GM18858 (cell line): ENCODE results near the gene TNIP1.

Experiments used
- ATAC-seq: cut with Tn5 transposase; IDR thresholded peaks from one replicate; pipeline ENCODE4 v1.9.1; 2021; ENCODE audit not compliant: unreplicated experiment

Gene TNIP1, protein sequence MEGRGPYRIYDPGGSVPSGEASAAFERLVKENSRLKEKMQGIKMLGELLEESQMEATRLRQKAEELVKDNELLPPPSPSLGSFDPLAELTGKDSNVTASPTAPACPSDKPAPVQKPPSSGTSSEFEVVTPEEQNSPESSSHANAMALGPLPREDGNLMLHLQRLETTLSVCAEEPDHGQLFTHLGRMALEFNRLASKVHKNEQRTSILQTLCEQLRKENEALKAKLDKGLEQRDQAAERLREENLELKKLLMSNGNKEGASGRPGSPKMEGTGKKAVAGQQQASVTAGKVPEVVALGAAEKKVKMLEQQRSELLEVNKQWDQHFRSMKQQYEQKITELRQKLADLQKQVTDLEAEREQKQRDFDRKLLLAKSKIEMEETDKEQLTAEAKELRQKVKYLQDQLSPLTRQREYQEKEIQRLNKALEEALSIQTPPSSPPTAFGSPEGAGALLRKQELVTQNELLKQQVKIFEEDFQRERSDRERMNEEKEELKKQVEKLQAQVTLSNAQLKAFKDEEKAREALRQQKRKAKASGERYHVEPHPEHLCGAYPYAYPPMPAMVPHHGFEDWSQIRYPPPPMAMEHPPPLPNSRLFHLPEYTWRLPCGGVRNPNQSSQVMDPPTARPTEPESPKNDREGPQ

DNA sequence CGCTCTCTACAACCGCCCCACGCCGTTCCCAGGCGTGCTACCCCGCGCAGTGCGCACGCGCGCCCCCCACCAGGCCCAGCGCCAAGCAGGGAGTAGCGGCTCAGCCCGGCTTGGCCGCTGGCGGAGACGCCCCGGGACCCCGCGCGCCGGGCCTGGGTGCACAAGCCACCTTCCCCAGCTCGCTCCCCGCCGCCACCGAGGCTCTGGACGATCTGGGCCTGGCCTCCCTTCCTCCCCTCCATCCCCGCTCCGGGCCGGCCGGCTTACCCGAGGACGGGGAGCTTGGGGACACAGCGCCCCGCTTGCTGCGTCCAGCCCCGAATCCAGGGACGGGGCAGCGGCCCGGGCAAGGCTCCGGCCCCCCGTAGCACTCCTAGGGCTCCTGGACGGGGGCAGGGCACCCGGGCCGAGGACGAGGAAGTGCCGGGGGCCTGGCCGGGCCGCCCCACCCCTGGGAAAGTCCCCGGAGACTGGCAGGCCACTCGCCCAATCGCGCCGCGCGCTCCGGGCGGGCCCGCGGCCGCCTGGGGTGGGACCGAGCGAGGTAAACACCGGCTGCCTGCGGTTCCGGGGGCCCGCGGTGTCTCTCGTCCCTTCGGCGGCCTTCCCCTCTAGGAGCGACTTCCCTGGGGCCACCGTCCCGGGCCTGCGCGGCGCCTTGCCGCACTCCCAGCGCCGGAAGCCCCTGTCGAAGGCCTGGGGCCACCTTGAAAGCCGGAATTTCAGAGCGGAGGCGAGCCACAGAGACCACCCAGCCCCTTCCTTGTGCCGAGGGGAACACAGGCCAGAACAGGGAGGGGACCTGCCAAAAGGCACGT is at the start of gene TNIP1:
TSS of gene TNIP1 (minus strand) at position 422 of the 818 bp plus-strand sequence. CDS start 15,939 bp downstream, outside the sequence.
- peak; percentile 49 for ATAC-seq

DNA sequence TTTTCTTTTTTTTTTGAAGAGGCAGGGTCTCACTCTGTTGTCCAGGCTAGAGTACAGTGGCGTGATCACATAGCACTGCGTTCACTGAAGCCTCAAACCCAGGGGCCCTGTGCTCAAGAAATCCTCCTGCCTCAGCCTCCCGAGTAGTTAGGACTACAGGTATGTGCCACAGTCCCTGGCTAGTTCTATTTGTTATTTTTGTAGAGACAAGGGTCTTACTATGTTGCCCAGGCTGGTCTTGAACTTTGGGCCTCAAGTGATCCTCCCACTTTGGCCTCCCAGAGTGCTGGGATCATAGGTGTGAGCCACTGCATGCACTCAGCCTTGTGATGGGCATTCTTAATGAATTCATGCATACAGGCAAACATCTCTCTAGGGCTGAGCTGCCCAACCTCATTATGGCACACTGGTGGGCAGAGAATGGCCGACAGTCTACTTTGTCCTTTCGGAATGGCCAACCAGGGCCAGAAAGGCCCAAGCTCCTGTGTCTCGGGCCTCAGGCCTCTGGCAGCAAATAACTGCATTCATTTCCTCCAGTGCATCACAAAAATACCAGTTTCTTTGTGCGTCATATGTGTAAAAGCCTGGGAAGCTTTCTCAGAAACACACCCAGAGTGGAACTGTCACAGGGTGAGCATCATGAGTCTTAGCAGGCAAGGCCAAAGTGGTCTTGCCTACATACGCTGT is 49.5 kb upstream of the TNIP1 start:
- ATAC-seq: no peak

GRCh38 chr5:151128817-151129216 is 48.0 kb upstream of the TNIP1 start:
- no peak for ATAC-seq

DNA sequence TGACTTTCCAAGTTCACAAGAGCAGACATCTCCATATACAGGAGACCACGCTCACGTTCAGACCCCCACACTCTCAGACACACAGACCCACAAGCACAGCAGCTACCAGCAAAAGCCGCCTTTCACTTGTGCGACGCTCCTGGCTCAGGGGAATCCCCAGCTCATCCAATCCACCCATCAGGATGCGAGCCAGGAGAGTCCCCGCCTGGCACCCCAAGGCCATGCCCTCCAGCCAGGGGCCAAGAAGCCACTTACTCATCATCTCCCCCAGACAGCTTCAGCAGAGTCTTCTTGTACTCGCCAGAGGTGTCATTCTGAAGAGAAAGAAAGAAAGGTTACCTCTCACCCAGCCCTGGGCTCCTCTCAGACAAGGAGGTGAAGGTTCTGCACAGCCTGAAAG is 47.1 kb upstream of the TNIP1 start:
- ATAC-seq: no peak

GRCh38 chr5:151126199-151126645 is 45.4 kb upstream of the TNIP1 start:
- no peak for ATAC-seq

DNA sequence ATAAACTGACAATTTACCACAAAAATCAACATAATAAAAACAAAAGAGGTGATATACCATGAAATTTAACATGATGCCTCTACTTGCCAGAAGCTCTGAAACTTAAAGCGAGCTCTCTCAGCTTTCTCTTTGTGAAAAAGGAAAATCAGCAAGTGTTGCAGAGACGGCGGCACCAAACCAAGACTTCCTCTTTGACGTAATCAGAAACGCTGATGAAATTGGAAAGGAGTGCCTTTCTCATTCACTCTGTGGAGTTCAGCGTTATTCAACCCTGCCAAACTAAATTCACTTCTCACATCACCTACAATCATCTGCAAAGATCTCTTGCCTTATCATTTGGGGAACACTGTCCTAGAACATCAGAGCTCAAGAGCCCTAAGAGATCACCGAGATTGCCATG is 44.6 kb upstream of the TNIP1 start:
- no peak for ATAC-seq

- ATAC-seq: peak; percentile 80
These were observed 43.3 kb upstream of the TNIP1 start for GRCh38 chr5:151123897-151124751.

- no peak for ATAC-seq
These were observed 42.0 kb upstream of the TNIP1 start for GRCh38 chr5:151122828-151123227.

- ATAC-seq: no peak
These were observed 40.8 kb upstream of the TNIP1 start for GRCh38 chr5:151121665-151122064.

DNA sequence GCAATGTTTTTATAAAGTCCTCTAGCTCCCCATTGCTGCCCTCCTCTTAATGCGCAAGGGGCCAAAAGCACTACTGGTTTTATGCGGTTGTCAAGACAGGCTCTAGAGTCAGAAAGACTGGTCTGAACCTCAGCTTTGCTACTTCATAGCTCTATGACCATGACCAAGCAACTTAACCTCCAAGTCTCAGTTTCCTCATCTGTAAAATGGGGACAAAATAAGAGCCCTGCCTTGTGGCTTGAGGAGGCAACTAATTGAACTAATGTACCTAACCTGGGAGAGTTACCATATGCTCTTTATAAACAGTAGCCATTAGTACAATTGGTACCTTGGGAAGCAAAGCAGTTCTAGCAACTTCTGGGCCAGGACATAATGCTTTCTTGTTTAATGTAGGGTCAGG is 40.3 kb upstream of the TNIP1 start:
- no peak for ATAC-seq

GRCh38 chr5:151118913-151119575 is 38.2 kb upstream of the TNIP1 start:
- ATAC-seq: no peak

DNA sequence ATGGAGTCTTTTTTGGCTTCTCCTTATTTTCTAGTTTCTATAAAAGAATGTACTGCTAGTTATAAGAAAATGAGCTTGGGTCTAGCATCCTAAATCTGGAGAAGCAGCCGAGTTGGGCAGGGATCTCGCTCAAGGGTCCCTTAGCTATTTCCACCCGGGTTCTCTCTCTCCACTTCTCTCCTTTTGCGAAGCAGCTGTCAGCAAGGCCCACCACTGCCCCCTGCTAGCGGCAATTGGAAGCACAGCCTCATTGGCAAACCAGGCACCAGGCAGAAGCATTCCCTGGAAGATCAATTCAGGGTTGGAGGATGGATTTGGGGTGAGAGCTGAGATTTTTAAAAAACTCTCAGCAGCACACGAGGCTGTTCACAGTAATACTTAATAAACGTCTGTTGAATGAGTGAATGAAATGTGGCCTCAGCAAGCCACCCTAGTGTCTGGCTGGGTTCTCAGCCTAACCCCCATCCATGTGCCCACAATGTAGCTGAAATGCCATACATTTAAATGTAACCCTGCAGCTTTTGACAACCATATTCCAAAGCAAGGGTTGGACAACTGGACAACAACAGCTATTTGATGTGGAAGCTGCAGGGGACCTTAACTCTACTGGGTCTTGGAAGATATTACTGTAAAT is 34.6 kb upstream of the TNIP1 start:
- no peak for ATAC-seq

DNA sequence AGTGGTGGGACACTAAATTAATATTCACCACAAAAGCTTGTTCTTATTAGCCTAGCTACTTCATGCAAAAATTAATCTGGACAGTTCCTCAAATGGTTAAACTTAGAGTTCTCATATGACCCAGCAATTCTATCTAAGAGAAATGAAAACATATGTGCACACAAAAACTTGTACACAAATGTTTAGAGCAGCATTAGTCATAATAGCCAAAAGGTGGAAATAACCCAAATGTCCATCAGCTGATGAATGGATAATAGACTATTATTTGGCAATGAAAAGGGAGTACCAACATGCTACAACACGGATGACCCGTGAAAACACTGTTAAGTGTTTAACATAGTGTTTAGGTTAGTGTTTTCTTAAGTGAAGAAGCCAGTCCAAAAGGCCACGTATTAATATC is 32.8 kb upstream of the TNIP1 start:
- peak; percentile 33 for ATAC-seq

DNA sequence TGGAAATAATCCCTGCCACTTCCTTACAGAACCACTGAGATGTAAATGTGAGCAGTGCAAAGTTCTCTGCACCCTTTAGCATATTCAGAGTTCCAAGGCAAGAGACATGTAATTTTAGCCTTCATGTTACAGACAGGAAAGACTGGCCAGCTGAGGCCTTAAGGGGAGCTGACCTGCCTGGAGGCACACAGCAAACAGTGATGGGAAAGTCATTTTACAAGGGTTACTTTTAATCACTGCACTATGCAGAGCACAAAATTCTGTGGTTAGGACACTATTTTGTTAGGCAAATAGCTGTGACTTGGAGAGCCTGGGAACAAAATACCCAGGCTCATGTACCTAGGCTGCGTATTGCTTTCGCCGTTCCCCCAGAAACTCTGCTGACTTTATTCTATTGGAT is 30.2 kb upstream of the TNIP1 start:
- no peak for ATAC-seq

DNA sequence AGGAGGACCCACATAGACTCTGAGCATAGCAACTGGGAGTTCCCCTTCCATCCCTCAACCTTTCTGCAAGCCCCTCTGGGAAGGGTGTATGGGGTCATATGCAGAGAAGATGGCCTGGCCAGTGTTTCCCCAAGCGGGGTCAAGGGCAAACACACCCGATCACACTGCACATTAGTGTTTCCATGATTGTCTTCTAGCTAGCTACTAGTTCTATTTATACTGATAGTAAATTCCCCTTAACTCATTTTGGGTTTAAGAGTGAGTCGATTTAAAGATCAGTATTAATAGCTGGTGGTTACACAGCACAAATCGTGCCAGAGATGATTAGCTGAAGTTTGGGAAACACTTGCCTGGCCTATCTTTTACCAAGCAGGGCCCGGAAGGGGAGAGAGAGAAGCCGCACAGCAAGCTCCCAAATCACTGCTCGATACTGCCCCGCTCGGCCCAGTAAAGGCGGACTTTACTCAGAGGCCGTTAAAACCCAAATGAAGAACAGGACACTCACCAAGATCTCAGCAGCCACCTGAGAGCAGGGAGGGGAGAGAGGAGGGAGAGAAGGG is 29.4 kb upstream of the TNIP1 start:
- ATAC-seq: no peak

- no peak for ATAC-seq
These were observed 27.7 kb upstream of the TNIP1 start for GRCh38 chr5:151108566-151108965.

DNA sequence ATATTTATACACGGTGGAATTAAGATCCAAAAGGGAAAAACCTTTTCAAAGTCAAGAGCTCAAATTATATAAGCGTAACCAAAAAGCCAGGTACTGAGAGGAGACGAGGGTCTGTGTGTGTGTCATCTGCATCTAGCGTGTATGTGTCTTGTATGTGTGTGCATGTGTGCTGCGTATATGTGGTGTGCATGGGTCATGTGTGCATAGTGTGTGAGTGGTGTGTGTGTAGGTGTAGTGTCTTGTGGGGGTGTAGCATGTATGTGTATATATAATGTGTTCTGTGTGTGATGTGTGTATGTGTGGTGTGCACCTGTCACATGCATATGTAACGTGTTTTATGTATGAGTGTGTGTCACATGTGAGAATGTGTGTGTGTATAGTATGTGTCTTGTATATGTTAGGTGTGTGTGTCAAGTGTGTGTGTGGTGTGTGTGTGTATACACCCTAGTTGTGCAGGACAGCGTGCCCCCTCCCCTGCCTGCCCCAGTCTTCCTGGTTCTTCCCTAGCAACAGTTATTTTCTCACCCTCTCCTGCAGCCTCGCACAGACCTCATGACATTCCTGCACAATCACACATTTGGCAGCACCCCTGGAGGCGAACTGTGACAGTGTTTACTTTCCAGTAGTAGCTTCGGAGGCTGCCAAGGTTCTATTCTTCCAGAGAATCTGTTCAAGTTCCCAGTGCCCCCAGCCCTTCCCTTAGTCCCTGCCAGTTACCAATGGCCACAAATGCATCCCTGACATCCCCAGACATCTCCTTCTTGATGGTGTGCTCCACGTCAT is 27.1 kb upstream of the TNIP1 start:
- no peak for ATAC-seq

- ATAC-seq: no peak
These were observed 26.2 kb upstream of the TNIP1 start for GRCh38 chr5:151107084-151107483.
